Measurements from ENCODE around the gene SLC16A4. TPM values are rescaled to one million over a fixed set of nuclear protein-coding genes. Genes with fewer than 3 reads are reported as not detected.

Gene SLC16A4
- total RNA-seq, 2 donors from 2014 or later: 3.4 to 5.8 TPM

DNA sequence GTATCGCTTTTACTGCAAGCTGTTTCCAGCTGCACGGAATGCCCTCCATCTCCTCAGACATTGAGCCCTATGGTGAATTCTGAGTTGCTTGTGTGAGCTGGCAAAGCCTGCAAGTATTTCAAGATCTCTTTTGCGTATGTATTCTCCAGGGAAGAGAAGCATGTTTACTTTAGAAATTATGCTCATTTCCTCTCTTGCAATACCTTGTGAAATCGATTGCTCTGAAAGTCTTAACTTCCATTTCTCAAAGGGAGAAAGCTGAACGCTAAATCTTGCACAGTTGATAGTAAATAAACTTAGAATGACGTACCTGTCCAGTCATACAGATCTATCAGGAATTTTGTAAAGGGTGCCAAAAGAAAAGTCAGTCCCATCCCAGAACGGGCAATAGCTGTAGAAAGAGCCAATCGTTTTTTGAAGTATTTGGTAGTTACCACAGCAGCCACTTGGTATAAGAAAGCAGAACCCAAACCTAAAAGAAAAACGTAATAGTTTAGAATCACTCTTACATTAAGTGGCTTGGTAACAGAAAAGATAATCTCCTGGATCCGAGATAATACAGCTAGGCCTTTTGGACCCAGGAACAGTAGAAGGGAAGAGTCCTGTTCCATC lies 10.0 kb downstream of the SLC16A4 start:
- intact Hi-C loops (cut with DNase I): no loop called here
- no peak for DNase-seq
- peak in 1 of 2 donors; percentile 77 for ATAC-seq

DNA sequence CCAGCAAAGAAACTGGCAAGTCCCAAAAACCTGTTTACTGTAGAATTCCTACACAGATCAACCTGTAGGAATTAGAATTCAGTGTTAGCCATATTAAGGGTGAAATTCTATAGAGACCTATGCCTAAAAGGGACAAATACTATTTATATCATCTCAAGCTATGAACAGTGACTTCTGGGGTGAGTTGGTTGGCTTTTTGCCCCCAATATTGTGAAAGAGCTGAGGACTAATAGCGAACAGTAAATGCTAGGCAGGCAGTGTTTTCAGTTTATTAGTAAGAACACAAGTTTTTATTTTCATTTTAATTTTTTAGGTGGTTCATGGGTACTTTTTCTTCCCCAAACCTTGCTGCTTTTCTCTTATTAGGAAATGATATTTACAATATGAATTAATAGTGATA lies 15.3 kb downstream of the SLC16A4 start:
- intact Hi-C loops (cut with DNase I): no loop called here
- DNase-seq (no peak), ATAC-seq (no peak)

DNA sequence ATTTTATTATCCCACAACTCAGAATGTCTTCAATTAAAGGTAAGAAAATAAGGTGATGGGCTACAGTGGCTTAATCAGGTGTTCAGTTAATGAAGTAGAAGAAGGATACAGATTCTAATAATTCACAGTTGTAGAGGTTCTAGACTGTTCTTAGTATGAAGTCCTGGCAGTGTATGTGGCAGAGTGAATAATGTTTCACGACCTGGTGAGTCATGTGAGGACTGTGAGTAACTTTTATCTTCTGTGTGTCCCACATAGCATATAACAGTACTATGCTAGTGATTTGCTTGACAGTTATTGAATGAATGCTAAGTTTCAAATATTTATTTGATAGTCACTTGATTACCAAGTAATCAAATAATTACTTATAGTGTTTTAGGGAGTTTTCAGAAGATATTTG lies 20.0 kb downstream of the SLC16A4 start:
- intact Hi-C loops (cut with DNase I): no loop called here
- peak in 1 of 2 donors; percentile 82 for ATAC-seq
- no peak for DNase-seq

DNA sequence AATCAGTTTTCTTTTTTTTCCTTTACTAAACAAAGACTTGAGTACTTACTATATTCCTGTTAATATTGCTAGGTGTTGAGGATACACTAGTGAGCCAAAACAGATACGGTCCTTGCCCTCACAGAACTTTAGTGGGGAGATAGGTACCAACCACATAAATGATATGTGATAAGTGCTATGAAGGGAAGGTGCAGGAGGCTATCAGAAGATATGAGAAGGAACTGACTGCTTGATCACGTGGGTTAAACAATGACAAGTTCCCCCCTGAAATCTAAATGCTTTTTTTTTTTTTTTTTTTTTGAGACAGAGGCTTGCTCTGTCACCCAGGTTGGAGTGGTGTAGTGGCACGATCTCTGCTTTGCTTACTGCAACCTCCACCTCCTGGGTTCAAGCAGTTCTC lies 26.6 kb downstream of the SLC16A4 start:
- DNase-seq (no peak), ATAC-seq (no peak)
- intact Hi-C loops (cut with DNase I): no loop called here

DNA sequence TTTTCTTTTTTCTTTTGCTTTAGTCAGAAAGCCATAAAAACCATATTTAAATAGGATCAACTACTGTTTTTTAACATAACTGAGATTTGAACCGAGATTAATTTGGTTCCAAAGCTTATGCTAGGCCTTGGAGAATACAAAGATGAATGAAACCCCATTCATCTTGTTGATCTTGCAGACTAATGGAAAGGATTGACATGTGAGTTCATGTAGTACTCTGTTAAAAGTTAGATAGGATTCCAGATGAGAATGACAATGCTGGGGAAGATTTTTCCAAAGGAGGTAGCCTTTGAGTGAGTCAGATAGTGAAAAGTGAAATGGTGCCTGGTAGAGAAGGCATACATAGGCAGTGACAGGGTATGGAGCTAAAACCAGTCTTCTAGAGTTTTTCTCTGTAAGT lies 29.0 kb downstream of the SLC16A4 start:
- DNase-seq (no peak), ATAC-seq (no peak)
- intact Hi-C loops (cut with DNase I): no loop called here

DNA sequence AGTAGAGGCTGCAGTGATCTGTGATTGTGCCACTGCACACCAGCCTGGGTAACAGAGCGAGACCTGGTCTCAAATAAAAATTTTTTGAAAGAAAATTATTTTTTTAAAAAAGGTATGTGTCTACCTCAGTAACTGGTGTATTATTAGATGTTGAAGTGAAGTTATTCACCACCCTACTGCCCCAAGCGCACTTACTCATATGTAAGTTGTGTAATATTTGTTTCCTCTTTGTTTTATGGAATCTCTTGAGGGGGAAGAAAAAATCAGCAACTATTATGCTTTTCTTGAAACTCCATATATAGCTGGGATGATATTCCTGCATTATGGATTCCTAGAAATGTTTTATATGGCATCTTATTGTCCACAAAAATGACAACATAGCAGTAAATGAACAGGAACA lies 30.4 kb downstream of the SLC16A4 start:
- intact Hi-C loops (cut with DNase I): no loop called here
- ATAC-seq (no peak), DNase-seq (no peak)

DNA sequence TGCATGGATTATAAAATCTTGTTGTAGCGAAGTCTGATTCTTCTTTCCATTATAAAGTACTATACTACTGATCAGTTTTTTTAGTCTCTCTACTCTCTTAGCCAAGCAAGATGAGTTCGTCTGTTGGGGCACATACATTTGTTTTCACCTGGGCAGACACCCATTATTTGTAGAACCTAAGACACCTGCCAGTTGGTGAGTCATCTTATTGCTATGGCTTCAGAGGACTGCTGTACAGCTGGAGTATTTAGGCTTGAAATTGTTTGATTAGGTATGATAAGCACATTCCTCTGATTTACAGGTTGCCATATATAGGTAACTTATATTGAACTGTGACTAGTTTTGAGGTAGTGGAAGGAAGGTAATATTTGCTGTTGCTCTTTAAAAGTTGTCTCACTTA lies 34.4 kb downstream of the SLC16A4 start:
- DNase-seq: no peak
- intact Hi-C loops (cut with DNase I): no loop called here
- no peak for ATAC-seq

DNA sequence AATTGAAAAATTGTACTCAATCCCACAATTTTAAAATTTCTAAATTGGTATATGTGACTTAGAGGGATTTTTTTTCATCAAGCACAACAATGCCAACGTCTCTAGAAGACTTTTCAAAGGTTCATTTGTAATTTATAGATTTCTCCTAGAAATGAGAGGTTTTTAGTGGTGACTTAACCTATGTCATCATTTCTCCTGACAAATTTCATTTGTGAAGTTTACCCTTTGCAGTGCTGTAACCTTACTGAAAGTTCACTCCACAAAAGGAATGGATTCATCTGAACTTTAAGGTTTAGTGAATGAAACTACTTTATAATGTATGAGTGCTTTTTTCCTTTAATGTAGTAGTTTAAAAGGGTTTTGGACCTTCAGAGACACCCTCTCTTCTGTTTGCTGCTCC lies 35.5 kb downstream of the SLC16A4 start:
- ATAC-seq (no peak), DNase-seq (no peak)
- intact Hi-C loops (cut with DNase I): no loop called here

DNA sequence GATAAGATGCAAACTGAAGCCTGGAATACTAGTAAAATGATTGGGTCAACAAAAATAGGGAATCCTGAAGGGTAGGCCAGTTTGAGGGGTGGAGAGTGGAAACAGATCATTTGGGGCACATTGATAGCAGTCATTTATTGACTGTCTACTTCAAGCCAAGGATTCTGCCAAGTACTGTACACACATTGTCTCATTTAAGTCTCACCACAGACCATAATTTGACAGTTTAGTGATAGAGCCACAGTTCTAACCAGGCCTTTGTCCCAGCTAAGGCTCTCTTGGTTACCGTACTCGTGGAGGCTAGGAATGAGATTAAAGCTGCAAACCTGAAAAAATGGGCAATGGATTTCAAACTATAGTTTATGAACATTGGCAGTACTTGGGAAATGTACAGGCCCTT lies 40.5 kb downstream of the SLC16A4 start:
- intact Hi-C loops (cut with DNase I): no loop called here
- ATAC-seq (no peak), DNase-seq (no peak)

DNA sequence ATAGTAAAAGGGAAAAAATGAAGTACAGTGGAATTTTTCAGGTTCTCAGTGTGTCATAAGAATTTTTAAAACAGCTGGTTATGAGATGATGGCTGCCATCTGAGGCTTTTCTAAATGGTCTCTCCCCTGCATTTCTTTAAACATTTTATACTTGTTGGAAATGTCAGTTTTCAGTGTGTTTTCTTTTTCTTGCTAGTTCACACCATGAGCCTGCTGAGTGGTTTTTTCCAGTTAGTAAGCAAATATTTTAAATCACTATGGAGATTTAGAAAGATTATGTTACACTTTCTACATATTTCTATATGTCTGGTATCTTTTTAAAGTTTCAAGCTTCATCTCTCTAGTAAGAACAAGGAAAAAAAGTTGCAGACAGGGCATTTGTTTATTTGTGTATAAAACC lies 42.1 kb downstream of the SLC16A4 start:
- intact Hi-C loops (cut with DNase I): no loop called here
- ATAC-seq: no peak
- no peak for DNase-seq

DNA sequence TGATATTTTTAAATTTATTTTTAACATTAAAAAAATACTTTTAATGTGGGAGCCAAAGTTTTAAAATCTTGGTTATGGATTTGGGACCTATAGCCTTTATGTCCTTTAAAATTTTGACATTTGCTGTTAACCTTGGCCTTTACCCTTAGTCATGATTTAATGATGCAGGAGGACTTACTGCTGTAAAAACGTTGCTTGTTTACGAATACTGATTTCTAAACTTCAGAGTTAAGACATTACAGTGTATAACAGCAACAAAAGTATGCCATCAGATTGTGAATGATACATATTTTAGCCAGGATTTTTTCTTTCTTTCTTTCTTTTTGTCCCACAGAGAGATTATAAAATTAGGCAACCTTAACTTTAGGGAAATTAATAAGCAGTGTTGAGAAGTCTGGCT lies 42.8 kb downstream of the SLC16A4 start:
- ATAC-seq (no peak), DNase-seq (no peak)
- intact Hi-C loops (cut with DNase I): no loop called here

DNA sequence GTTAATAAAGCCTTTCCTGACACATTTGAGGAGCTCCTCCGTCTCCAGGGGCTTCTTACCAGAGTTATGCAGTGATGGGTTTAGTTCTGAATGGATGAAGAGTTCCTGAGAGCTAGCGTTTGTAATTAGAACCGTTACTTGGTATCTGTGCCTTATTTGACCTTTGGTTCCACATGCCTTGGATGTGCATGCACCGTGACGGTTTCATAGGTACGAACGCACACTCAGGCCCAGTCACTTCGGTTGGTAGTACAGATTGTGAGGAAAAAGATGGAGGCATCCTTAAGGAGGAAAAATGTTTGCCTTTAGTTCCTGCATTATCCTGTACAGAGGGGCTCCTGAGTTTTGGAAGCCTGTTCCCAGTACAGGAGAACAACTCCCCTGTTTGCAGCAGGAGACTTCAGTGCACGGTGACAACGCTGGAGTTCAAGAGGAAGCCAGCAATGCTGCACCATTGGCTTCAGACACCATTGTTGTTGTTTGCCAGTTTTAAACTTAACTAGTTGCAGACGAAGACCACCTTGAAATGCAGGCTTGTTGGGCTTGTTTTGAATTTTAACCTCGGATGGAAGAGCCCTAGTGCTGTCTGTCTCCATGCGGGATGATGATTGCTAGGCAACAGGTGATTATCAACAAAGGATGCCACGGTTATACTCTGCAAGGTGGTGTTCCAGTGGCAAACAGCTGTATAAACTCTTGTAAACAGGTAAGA lies 43.5 kb downstream of the SLC16A4 start:
- DNase-seq (no peak), ATAC-seq (no peak)
- intact Hi-C loops (cut with DNase I): no loop called here

DNA sequence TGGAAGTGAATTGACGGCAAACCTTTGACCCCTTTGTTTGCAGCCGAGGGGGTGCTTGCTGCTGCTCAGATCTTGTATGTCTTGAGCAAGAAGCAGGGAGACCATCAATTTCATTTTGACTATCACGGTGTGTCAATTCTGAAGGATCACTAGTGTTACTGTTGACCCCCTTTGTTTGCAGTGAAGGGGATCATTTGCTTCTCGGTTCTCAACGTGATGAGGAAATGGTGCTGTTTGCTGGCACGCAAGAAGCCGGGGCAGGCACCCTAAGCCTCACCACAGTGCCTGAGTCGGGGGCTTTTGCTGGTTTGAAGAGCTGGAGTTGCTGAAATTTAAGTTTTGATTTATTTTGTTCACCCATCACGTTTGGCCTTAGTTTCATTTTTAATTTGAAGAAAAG lies 44.1 kb downstream of the SLC16A4 start:
- ATAC-seq (no peak), DNase-seq (no peak)
- intact Hi-C loops (cut with DNase I): no loop called here

DNA sequence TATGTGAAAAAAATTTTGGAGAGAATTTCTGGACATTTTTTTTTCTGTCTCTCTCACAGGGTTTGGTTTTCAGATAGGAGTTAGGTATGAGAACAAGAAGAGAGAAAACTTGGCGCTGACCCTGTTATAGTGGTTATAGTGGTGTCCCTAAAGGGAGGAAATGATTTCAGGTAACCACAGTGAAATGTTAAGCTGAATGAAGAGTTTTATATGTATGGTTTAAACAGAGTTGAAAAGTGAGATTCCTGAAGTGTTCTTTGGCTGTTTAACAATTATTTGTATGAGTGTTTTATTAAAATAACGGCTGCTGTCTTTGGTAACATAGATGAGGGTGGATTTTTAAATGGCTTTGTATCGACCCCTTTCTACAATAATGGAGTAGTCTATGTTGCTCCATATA lies 45.3 kb downstream of the SLC16A4 start:
- intact Hi-C loops (cut with DNase I): no loop called here
- ATAC-seq (no peak), DNase-seq (no peak)

DNA sequence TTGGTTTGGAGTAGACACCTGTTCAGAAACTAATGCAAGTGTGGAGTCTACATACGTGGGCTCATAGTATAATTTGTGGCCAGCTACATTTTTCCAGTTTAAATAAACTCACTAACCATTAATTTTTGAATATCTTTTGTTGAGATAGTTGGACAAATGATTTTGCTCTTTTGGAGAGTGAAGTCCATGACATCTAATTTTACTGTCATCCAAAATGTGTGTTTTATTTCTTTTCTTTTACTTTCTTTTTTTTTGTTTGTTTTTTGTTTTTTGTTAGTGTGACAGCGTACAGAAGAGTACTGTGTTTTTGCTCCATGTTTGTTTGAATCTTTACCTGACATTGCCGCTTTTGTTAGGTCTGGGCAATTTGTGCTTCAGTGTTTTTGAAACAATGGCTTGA lies 46.7 kb downstream of the SLC16A4 start:
- ATAC-seq: no peak
- DNase-seq: no peak
- intact Hi-C loops (cut with DNase I): no loop called here

DNA sequence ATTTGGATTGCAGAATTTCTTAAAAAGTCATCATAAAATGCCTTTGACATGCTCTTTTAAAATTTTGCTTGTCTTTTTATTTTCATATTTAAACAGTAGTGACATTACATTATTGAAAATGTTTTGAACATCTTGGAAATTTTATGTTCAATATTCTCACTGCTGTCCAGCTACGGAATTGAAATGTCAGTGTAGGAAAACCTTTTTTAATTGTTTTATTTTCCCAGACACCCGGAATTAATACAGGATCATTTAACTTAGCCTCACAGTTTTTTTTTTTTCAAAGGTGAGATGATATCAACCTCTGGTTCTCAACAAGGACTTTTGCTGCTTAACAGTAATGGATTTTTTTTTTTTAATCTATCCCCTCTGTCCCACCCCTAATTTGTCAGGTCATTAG lies 47.6 kb downstream of the SLC16A4 start:
- DNase-seq (no peak), ATAC-seq (no peak)
- intact Hi-C loops (cut with DNase I): no loop called here

DNA sequence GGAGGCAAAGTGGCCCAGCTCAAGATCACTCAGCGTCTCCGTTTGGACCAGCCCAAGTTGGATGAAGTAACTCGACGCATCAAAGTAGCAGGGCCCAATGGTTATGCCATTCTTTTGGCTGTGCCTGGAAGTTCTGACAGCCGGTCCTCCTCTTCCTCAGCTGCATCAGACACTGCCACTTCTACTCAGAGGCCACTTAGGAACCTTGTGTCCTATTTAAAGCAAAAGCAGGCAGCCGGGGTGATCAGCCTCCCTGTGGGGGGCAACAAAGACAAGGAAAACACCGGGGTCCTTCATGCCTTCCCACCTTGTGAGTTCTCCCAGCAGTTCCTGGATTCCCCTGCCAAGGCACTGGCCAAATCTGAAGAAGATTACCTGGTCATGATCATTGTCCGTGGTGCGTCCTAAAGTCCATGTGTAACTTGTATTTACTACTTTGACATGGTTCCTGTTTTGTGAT lies 48.9 kb downstream of the SLC16A4 start:
- intact Hi-C loops (cut with DNase I): no loop called here
- DNase-seq (no peak), ATAC-seq (no peak)

DNA sequence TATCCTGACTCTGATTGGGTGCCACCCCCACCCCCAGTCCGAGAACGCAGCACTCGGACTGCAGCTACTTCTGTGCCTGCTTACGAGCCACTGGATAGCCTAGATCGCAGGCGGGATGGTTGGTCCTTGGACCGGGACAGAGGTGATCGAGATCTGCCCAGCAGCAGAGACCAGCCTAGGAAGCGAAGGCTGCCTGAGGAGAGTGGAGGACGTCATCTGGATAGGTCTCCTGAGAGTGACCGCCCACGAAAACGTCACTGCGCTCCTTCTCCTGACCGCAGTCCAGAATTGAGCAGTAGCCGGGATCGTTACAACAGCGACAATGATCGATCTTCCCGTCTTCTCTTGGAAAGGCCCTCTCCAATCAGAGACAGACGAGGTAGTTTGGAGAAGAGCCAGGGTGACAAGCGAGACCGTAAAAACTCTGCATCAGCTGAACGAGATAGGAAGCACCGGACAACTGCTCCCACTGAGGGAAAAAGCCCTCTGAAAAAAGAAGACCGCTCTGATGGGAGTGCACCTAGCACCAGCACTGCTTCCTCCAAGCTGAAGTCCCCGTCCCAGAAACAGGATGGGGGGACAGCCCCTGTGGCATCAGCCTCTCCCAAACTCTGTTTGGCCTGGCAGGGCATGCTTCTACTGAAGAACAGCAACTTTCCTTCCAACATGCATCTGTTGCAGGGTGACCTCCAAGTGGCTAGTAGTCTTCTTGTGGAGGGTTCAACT lies 49.5 kb downstream of the SLC16A4 start:
- intact Hi-C loops (cut with DNase I): no loop called here
- no peak for ATAC-seq

DNA sequence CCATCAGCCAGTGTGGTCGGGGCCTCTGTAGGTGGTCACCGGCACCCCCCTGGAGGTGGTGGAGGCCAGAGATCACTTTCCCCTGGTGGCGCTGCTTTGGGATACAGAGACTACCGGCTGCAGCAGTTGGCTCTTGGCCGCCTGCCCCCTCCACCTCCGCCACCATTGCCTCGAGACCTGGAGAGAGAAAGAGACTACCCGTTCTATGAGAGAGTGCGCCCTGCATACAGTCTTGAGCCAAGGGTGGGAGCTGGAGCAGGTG lies 50.7 kb downstream of the SLC16A4 start:
- ATAC-seq: no peak
- no peak for DNase-seq
- intact Hi-C loops (cut with DNase I): no loop called here

More for the DNA sequence above, 49.5 kb downstream of the SLC16A4 start:
- peak; percentile 20 for DNase-seq

DNA sequence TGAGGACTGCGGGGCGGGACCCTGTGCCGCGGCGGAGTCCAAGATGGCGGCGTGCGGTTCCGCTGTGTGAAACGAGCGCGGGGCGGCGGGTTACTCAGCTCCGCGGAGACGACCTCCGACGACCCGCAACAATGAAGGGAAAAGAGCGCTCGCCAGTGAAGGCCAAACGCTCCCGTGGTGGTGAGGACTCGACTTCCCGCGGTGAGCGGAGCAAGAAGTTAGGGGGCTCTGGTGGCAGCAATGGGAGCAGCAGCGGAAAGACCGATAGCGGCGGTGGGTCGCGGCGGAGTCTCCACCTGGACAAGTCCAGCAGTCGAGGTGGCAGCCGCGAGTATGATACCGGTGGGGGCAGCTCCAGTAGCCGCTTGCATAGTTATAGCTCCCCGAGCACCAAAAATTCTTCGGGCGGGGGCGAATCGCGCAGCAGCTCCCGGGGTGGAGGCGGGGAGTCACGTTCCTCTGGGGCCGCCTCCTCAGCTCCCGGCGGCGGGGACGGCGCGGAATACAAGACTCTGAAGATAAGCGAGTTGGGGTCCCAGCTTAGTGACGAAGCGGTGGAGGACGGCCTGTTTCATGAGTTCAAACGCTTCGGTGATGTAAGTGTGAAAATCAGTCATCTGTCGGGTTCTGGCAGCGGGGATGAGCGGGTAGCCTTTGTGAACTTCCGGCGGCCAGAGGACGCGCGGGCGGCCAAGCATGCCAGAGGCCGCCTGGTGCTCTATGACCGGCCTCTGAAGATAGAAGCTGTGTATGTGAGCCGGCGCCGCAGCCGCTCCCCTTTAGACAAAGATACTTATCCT lies 51.2 kb downstream of the SLC16A4 start:
- ATAC-seq (peak; percentile 2), DNase-seq (no peak)
- intact Hi-C loops (cut with DNase I): loop anchor here in 1 of 2 donors (2.0 kb wide), 1 partner anchor 67 kb away; the partner anchor contains the start of gene LAMTOR5
